Esophagus muscularis mucosa (tissue), 4 donors: ENCODE measurements around the gene AIP. TPM values are rescaled to one million over a fixed set of nuclear protein-coding genes. Genes with fewer than 3 reads are reported as not detected.
"Not testable (repeated sequence)": the region's sequence is repeated elsewhere in the genome, so short reads cannot be mapped to it uniquely, and the experiment has no call there.

ENCODE experiments used
- DNase-seq: peaks from one replicate; pipeline ENCODE4 v3.0.0-alpha.2; 2017; ENCODE audit errors: extremely low spot score
- H3K27ac ChIP-seq, 4 donors: fragments of 200-600 bp; sonication (generic); replicated peaks in 1 of 4; 1 replicate in 3 of 4; 2 replicates in 1 of 4; pipeline ENCODE4 v1.5.1; 2016 to 2019; ENCODE audit warnings: mild to moderate bottlenecking in 1 of 4
- H3K27me3 ChIP-seq, 4 donors: fragments of 200-600 bp; sonication (generic); one replicate each; pipeline versions ENCODE4 v1.5.1 to v1.6.0; 2016 to 2019
- H3K36me3 ChIP-seq, 4 donors: fragments of 200-600 bp; sonication (generic); one replicate each; pipeline ENCODE4 v1.5.1; 2016 to 2019
- H3K4me1 ChIP-seq, 4 donors: fragments of 200-600 bp; sonication (generic); one replicate each; pipeline ENCODE4 v1.5.1; 2016 to 2019
- H3K4me3 ChIP-seq, 4 donors: fragments of 200-600 bp; sonication (generic); 1 replicate in 2 of 4; 2 replicates in 2 of 4; pipeline ENCODE4 v1.5.1; 2016 to 2019; ENCODE audit warnings: mild to moderate bottlenecking in 4 of 4, moderate library complexity in 1 of 4
- H3K9me3 ChIP-seq, 4 donors: fragments of 200-600 bp; sonication (generic); 1 replicate in 3 of 4; 2 replicates in 1 of 4; pipeline ENCODE4 v1.5.1; 2016 to 2019
- CTCF ChIP-seq, 3 experiments: fragments of 200-600 bp in 2 of 3; fragments of 450-650 bp in 1 of 3; sonication (generic) in 2 of 3; IDR thresholded peaks; one replicate each; pipeline ENCODE4 v1.5.1; 2017 to 2019; ENCODE audit warnings: antibody characterized with exemption in 3 of 3, mild to moderate bottlenecking in 2 of 3, moderate library complexity in 1 of 3
- EP300 ChIP-seq: sonication (generic); formaldehyde crosslinking; IDR thresholded peaks from one replicate; pipeline ENCODE4 v1.6.1; 2017; ENCODE audit warnings: antibody characterized with exemption
- POLR2A ChIP-seq: fragments of 450-650 bp; IDR thresholded peaks from one replicate; pipeline ENCODE4 v1.6.1; 2017; ENCODE audit warnings: antibody characterized with exemption, moderate library complexity, mild to moderate bottlenecking, low read depth
- POLR2AphosphoS5 ChIP-seq, 2 donors: sonication (generic); formaldehyde crosslinking; IDR thresholded peaks; one replicate each; pipeline ENCODE4 v1.6.1; 2017; ENCODE audit warnings: antibody characterized with exemption in 2 of 2
- WGBS: methylation state at CpG from one replicate; pipeline ENCODE4 v1.1.5; 2018; 5-methylcytosine and 5-hydroxymethylcytosine counted together
- intact Hi-C: fragments of 100-400 bp; cut with DNase I; formaldehyde crosslinking; loops from one replicate; pipeline ENCODE4 v1.15.1; 2023
- total RNA-seq, 4 donors: library from RNA; depleted of rRNA; stranded (reverse); fragments of >200 nt; gene quantifications; one replicate each; pipeline versions ENCODE4 v1.1.0 to v1.2.1, GENCODE V29; 2016

The AIP gene
- total RNA-seq, 4 donors from 2014 or later = 68.1 to 121 (median 108) TPM

- Histone ChIP-seq H3K9me3 (no peaks in the 10 kb centered on the region), H3K27me3 (no peaks in the 10 kb centered on the region), H3K4me3 (peak within 1 kb of the TSS; percentile 71 to 95 (median 88)), H3K36me3 (no peaks in the 10 kb centered on the region), H3K4me1 (peaks cover 26 to 53% (median 48%) of the 10 kb centered on the region in 4 donors), H3K27ac (peak within 1 kb of the TSS; percentile 89 to 93 (median 92))
- WGBS = no CpG with 5 or more reads among the region's 76 CpGs
- TF ChIP-seq POLR2AphosphoS5 (IDR thresholded peaks at IDR 0.05) = peak; percentile 91 to 97
- peak; percentile 51 to 61 (median 55) for TF ChIP-seq CTCF (IDR thresholded peaks at IDR 0.05)
- no peak for TF ChIP-seq EP300
- peak; percentile 97 for DNase-seq
- intact Hi-C loops = loop anchor here (5.0 kb wide), 1 partner anchor 67 kb away; the partner anchor contains the start of genes PPP1CA and TBC1D10C
These were observed 13.9 kb upstream of the AIP start, which contains the start of gene TMEM134 for GRCh38 chr11:67468759-67469507. TMEM134 (minus strand) TSS chr11:67469251; CDS start chr11:67469192, 59 bp downstream.

- intact Hi-C loops = loop anchor here (5.0 kb wide), 1 partner anchor 67 kb away; the partner anchor contains the start of genes PPP1CA and TBC1D10C
- Histone ChIP-seq H3K4me3 (peak overlapping the region; percentile 71 to 95 (median 88)), H3K36me3 (no peaks in the 10 kb centered on the region), H3K4me1 (peaks cover 22 to 48% (median 43%) of the 10 kb centered on the region in 4 donors), H3K9me3 (no peaks in the 10 kb centered on the region), H3K27me3 (no peaks in the 10 kb centered on the region), H3K27ac (peak overlapping the region; percentile 89 to 93 (median 92))
- 17% methylated on average over 6 of the region's 9 CpGs for WGBS
- no peak for DNase-seq
- TF ChIP-seq POLR2AphosphoS5 (IDR thresholded peaks at IDR 0.05) = no peak
- TF ChIP-seq POLR2A = peak; percentile 41
These were observed 13.4 kb upstream of the AIP start for GRCh38 chr11:67469508-67469811.

GRCh38 chr11:67470337-67471002, 12.4 kb upstream of the AIP start:
- H3K4me1 ChIP-seq = peaks cover 15 to 40% (median 34%) of the 10 kb centered on the region in 4 donors
- no peak overlapping the region for H3K4me3 ChIP-seq
- WGBS = 88% methylated on average over 8 of the region's 8 CpGs
- H3K36me3 ChIP-seq = no peaks in the 10 kb centered on the region
- intact Hi-C loops = no loop called here
- no peak for DNase-seq
- H3K9me3 ChIP-seq = no peaks in the 10 kb centered on the region
- TF ChIP-seq POLR2AphosphoS5 (IDR thresholded peaks at IDR 0.05) = no peak
- TF ChIP-seq EP300 = no peak
- no peak for TF ChIP-seq CTCF (IDR thresholded peaks at IDR 0.05)
- no peak for TF ChIP-seq POLR2A
- no peaks in the 10 kb centered on the region for H3K27me3 ChIP-seq
- peak overlapping the region in 1 of 4 donors; percentile 90 for H3K27ac ChIP-seq

- Histone ChIP-seq H3K36me3 (no peaks in the 10 kb centered on the region), H3K27me3 (no peaks in the 10 kb centered on the region), H3K4me3 (no peak overlapping the region), H3K9me3 (no peaks in the 10 kb centered on the region), H3K27ac (no peak overlapping the region), H3K4me1 (peaks cover 6 to 17% (median 16%) of the 10 kb centered on the region in 4 donors)
- no peak for DNase-seq
- 84% methylated on average over 7 of the region's 7 CpGs for WGBS
- no peak for TF ChIP-seq EP300
- TF ChIP-seq POLR2A = no peak
- TF ChIP-seq CTCF (IDR thresholded peaks at IDR 0.05) = no peak
- no peak for TF ChIP-seq POLR2AphosphoS5 (IDR thresholded peaks at IDR 0.05)
- intact Hi-C loops = no loop called here
These were observed 9.9 kb upstream of the AIP start for GRCh38 chr11:67472882-67473281.

GRCh38 chr11:67476692-67477091, 6.1 kb upstream of the AIP start:
- H3K27me3 ChIP-seq, H3K4me3 ChIP-seq, H3K27ac ChIP-seq, H3K9me3 ChIP-seq, intact Hi-C loops, DNase-seq, H3K4me1 ChIP-seq, H3K36me3 ChIP-seq: not testable (repeated sequence)
- WGBS = 81% methylated on average over 10 of the region's 10 CpGs

GRCh38 chr11:67477344-67478050, 5.3 kb upstream of the AIP start:
- 80% methylated on average over 15 of the region's 16 CpGs for WGBS
- H3K27ac ChIP-seq, H3K27me3 ChIP-seq, H3K4me3 ChIP-seq, H3K4me1 ChIP-seq, DNase-seq, H3K9me3 ChIP-seq, H3K36me3 ChIP-seq, intact Hi-C loops: not testable (repeated sequence)
